Uterus (tissue), 2 donors: ENCODE results near the gene OXTR.

Experiments
- POLR2A ChIP-seq, 2 donors: fragments of 450-650 bp; IDR thresholded peaks; one replicate each; pipeline ENCODE4 v1.6.1; 2016; ENCODE audit warnings: antibody characterized with exemption in 2 of 2, mild to moderate bottlenecking in 1 of 2, moderate library complexity in 1 of 2
- TF ChIP-seq, protein P1 (sequence below), 4 experiments: fragments of 200-600 bp in 2 of 4; fragments of 450-650 bp in 2 of 4; sonication (generic) in 2 of 4; IDR thresholded peaks; one replicate each; pipeline ENCODE4 v1.5.1; 2016 to 2019; ENCODE audit warnings: antibody characterized with exemption in 4 of 4, mild to moderate bottlenecking in 2 of 4, moderate library complexity in 1 of 4

DNA sequence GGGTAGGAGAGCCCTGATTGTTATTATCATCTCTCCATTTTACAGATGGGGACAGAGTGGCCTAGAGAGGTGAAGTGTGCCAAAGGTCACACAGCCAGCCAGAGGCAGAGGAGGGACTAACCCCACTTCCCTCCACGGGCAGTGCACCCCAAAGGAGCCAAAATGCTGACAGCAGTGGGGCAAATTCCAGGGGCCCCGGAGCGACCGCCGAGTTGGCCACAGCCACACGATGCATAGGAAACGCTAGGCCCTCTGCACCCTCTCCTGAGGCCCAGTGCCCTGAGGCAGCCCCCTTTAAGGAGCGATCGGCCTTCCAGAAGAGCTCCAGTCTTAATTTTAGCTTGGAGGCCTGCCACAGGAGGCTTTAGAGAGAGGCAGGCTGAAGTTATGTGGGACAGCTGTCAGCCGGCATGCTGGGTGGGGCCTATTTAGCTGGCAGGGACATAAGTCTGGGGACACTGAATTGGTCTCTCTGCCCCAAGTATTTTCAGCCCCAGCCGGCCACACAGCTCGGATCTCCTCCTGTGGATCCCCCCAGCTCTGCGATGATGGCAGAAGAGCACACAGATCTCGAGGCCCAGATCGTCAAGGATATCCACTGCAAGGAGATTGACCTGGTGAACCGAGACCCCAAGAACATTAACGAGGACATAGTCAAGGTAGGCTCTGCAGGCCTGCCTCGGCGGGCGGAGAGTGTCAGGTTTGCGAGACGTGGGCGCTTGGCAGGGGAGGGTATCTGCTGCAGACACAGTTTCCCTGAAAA lies 35.9 kb downstream of the OXTR start, which contains the start of gene CAV3:
- TF ChIP-seq, protein P1, sequence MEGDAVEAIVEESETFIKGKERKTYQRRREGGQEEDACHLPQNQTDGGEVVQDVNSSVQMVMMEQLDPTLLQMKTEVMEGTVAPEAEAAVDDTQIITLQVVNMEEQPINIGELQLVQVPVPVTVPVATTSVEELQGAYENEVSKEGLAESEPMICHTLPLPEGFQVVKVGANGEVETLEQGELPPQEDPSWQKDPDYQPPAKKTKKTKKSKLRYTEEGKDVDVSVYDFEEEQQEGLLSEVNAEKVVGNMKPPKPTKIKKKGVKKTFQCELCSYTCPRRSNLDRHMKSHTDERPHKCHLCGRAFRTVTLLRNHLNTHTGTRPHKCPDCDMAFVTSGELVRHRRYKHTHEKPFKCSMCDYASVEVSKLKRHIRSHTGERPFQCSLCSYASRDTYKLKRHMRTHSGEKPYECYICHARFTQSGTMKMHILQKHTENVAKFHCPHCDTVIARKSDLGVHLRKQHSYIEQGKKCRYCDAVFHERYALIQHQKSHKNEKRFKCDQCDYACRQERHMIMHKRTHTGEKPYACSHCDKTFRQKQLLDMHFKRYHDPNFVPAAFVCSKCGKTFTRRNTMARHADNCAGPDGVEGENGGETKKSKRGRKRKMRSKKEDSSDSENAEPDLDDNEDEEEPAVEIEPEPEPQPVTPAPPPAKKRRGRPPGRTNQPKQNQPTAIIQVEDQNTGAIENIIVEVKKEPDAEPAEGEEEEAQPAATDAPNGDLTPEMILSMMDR (IDR thresholded peaks at IDR 0.05): no peak
- no peak for TF ChIP-seq POLR2A (IDR thresholded peaks at IDR 0.05)
